ENCODE results near the gene ATP6V1G1.
"Not testable (repeated sequence)": the region's sequence is repeated elsewhere in the genome, so short reads cannot be mapped to it uniquely, and the experiment has no call there.

ATP6V1G1 gene, protein sequence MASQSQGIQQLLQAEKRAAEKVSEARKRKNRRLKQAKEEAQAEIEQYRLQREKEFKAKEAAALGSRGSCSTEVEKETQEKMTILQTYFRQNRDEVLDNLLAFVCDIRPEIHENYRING
- 87.4 reads per million, percentile 80 among the genes with 10 or more reads in this experiment for total RNA-seq

DNA sequence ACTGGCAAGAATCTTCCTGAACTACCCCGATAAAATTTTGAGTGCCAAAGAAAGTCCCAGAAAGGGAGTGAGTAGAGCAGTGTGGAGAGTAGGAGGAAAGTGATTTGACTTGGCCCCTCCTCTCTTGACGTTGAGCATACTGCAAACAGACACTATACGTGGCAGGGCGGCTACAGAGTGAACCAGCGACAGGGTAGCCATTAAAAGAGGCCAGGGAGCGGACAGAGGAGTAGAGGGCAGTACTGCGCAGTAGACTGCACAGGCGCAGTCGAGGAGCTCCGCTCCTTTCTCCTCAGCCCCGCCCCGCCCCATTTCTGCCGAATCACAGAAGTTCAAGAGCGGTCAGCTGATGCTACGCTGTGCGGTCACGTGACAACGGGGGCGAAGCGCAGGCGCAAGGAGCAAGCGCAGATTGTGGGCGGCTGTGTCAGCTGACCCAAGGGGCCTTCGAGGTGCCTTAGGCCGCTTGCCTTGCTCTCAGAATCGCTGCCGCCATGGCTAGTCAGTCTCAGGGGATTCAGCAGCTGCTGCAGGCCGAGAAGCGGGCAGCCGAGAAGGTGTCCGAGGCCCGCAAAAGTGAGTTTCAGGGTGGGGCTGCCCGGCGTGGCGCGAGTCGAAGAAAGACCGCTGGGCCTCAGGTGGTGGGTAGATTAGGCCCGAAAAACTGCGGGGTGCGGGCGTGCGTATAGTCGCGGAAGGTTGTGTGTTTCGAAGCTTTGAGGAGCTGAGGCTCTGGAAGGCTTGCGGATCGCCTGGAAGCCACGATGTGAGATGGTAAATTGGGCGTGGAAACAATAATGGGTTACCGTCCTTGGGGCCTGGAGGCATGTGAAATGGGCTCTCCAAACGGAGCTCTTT is at the start of gene ATP6V1G1:
Gene ATP6V1G1 (plus strand): TSS at position 425 of the 858 bp plus-strand sequence. CDS start 70 bp downstream, at position 495.
- DNase-seq, result peak; percentile 99

DNA sequence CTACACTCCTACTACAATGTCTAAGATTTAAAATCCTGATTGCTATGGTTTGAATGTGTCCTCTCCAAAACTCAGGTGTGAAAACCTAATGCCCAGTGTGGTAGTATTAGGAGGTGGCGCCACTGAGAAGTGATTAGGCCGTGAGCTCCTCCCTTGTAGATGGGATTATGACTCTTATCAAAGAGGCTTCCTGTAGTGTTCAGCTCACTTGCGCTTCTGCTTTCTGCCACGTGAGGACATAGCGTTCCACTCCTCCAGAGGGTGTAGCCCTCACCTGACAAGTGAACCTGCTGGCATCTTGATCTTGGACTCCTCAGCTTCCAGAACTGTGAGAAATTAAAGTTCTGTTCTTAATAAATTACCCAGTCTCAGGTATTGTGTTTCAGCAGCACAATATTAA is 49.3 kb upstream of the ATP6V1G1 start:
- DNase-seq, result no peak

DNA sequence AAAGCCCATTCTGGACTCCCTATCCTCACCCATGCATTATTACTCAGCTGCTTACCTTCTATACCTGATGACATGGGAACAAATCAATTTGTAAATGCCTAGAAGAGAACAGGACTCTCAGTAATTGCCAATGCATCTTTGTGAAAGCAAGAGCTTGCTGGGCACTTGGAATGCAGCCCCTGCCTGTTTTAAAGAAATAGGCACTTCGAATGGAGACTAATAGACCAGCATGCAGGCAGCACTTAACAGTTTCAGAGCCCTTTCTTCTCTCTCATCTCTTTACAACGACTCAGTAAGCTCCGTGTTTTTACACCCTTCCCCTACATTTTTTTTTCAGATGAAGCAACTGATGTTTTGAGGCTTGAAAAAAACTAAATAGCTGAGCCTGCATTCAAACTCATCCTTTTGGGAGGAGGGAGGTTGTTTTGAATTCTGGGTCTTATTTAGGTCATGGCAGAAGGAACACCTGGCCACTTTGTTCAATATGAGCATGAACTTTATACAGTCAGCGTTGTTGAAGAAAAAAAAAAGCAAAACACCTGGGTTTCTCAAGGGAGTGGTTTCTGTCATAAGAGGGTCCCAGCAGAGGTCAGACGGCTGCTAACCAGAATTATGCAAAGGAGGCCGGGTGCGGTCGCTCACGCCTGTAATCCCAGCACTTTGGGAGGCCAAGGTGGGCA is 47.7 kb upstream of the ATP6V1G1 start:
- no peak for DNase-seq

DNA sequence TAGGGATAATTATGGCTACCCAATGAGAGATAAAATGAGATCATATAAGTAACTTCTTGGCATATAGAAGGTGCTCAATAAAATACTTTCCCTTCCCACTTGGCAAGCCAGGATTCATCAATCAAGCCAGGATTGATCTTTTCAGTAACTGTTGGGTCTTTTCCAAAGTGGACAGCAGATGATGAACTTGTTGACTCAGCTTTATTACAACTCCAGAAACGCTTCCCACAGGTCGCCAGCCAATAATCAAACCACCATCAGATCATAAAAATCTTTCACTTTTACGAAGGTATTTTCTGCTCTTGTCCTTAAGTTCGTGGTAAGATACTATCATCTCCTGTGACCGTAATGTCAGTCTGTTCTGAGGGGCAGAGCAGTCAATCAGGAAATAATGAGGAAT is 42.5 kb upstream of the ATP6V1G1 start:
- no peak for DNase-seq

DNA sequence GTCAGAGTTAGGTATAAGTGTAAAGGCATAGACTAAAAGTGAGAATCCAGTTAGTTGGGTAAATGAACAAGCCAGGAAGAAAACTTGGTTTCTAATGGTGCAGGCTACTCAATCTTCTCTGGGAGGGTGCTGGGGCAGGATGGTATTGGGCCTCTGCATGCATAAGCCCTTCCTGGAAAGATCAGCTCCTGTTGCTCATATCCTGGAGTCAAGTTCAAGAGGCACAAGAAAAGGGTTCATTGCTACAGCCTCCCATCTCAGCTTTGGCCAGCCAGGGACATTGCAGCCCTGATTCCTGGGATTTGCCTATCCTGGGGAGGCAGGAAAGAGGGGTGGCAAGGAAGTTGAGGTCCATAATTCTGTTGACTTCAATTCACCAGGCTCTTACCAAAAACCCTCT is 40.7 kb upstream of the ATP6V1G1 start:
- no peak for DNase-seq

DNA sequence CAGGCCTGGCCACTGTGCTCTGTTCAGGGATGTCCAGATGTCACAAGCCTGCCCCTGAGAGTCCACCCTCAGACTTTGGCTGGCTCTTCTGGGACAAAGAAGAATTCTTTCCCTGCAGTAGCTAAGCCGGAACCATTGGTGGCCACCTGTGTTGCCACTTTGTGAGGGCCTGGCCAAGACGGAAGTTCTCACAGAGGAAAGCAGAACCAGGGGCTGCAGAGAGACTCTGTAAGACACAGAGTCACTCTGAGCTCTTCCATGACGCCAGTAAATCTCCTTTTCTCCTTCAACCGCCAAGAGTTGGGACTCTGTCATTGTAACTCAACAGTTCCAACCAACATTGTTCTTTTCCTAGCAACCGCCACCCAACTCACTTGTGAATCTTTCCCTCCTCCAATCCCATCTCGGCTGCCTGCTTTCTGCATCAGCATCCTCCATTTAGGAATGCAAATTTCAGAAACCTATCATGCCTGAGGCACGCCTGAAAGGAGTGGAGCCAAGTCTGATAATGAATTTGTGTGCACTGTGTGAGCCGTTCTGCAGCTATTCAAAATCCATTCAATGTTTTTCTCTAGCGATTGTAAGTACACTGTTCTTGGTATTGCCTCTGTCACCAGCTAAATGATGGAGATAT is 37.8 kb upstream of the ATP6V1G1 start:
- DNase-seq, result no peak

DNA sequence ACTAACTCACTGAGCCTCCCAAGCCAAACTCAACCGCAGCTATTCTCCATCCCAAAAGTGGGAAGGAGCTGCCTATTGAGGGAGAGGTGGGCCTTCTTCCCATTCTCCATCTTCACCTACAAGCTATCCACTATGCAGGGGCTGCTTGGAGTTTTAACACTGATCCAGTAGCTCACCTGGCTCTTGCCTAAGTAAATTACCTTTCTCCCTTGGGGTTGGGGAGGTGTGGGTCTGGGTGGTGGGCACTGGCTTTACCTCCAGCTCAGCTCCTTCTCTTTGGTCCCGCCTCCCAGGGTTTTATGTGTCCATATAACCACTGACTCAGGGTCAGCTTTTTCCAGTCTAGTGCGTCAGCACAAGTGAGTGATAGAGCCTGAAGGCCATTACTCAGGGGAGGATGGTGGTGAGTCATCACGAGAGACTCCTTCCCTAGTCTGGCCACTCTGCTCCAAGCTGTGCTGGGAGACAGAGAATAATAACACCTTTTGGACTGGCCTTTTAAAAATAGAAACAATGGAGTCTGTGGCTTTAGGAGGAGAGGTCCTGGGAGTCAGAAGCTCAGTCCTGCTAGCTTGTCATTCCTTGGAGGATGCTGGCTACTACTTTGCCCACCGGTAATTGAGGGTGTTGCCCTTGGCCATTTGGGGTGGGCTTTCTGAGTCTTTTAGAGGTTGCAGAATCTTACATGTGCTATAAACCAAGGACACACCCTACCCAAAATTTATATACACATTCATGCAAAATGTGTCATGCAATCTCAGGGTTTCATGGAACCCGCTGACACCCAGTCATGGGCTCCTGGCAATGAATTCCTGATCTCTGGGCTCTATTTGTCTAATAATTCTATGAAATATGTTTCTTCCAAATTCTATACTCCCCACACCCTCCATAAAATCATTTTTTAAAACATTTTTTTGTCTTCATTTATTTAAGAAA is 35.6 kb upstream of the ATP6V1G1 start:
- DNase-seq, result no peak

DNA sequence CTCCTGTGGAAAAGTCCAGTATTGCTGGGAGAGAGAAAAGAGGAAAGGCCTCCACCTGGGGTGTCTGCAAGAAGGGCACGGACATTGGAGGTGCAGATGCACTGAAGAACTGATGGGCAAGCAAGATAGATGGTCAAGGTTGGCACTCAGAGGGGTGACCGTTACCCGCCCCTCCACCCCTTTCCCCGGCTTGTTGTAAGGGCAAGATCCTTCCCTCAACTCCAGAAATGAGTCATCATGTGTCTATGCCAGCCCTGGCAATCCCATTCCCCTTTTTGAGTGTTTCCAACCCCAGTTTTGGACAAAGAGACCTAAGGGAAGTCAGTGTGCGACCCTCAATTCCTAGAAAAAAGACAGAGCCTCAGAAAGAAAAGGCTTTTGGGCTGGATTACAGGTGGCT is 34.9 kb upstream of the ATP6V1G1 start:
- DNase-seq, result no peak

DNA sequence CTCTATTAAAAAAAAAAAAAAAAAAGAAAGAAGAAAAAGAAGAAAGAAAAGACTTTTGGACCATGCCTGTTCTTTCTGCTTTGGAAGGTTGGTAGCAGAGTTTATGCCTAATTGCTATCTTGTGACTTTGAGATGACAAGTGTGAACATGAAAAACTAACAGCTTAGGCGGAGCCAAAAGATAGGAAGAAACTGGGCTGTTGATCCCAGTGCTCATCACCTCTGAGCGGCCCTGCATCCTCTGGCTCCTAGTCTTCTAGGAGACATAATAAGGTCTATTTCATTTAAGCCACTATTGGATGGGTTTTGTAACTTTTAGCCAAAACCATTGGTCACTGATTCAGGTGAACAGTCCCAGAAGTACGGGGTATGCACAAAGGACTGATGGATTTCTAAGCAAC is 34.4 kb upstream of the ATP6V1G1 start:
- DNase-seq, result no peak

DNA sequence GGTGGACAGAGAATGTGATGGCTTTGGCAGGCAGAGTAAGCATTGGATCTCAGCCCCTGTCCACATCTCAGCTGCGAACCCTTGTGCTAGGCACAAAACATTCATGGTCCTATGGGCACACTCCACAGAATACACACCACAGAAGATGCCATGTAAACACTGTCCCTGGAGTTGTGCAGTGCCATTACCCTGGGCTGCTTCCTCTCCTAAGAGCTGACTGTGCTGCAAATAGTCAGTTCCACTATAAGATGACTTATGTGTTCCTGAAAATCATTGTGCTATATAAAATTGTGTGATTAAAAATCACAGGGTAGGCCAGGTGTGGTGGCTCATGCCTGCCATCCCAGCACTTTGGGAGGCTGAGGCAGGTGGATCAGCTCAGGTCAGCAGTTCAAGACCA is 31.9 kb upstream of the ATP6V1G1 start:
- no peak for DNase-seq

DNA sequence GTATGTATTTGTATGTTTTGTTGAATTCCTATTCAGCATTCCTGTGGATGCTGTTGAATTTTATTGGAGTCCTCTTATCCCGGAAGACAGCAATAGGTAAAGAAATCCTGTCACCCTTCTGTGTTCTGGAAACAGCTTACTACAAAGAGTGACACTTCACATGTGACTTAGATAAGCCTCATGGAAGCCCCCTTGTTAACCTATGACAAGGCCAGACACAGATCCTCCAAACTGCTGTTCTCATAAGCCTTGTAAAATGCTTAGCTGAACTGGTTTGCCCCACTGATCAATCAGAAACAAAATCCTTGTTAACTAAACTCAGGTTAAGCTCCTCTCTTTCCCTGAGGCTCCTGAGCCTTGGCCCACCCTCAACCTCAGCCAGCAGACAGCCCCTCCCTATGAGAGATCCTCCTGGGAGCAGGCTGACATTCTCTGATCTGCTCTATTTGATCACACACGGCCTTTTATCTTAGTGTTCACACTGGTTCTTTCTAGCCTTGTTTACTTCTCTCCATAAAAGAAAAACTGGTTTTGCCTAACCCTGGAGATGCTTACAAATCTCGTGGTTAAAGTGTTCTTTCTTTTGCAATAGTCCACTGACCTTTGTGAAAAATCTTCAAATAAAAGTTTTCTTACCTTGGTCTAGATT is 29.4 kb upstream of the ATP6V1G1 start:
- no peak for DNase-seq

DNA sequence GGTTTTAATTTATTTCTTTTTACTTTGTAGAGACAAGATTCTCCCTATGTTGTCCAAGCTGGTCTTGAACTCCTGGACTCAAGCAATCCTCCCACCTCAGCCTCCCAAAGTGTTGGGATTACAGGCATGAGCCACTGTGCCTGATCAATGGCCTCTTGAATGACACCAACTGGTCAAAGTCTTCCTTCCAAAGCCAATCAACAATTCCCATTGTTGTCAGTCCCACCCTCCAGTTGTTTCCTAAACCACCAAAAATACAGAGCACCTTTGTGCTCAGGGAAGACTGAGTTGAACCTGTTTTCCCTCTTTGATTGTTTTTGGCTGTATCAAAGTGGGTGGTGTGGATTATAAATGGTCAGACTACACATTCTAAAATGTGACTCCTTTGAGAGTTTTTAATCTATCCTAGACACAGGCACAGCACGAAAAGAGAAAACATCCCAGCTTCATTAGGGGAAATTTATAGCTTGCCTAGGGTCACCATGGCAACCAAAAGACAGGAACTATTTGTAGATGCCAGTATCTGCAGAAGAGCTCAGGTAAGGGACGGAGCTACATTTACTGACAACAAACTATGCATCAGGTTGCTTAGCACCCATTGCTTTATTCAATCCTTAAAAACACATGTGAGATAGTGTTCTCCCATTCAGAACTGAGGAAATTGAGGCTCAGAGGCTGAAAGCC is 27.6 kb upstream of the ATP6V1G1 start:
- DNase-seq, result no peak

DNA sequence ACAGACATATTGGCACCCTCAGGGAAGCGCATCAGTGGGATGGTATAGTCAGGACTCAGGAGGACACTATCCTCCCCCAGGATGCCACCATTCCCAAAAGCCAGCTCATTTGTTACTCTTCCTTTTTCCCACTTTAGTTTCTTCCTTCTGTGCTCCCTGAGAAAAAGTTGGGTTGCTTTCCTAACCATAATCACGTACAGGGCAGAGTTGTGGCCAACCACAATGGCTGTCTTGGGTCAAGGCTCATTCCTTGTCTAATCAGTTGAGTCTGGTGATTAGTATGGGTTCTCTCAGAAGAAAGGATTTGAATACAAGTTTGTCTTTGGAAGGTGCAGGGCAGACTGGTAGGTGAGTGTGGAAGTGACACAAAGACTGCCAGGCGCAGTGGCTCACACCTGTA is 26.6 kb upstream of the ATP6V1G1 start:
- DNase-seq, result no peak

DNA sequence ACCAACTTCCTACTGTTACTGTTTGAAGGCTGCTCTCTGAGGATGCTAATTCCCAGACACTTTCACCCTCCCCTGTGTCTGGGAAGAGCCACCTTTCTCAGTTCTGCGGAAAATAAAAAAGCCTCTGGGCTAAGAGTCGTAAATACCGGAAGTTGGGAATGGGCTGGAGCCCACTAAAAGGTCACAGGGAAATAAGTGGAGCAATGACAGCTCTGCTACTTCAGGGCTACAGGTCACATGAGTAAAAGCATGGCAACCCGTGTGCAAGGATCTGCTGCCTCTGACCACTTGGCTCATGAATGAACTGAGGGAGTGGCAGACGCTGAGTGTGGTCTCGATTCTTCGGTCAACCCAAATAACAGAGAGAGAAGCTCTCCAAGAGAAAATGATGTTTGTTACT is 25.8 kb upstream of the ATP6V1G1 start:
- DNase-seq, result no peak

DNA sequence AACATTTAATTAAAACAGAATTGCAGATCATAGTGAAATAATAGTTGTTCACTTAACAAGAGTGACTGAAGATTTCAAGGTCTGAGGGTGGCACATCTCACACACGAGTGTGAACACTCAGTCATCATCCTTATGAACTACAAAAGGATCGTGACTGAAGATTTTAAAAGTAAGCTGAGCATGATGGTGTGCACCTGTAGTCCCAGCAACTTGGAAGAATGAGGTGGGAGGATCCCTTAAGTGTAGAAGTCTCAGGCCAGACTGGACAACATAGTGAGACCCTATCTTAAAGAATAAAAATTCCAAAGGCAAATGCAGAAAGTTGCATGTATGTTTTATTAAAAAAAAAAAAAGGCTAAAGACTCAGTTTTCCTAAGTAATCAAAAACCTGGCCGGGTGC is 22.4 kb upstream of the ATP6V1G1 start:
- no peak for DNase-seq

DNA sequence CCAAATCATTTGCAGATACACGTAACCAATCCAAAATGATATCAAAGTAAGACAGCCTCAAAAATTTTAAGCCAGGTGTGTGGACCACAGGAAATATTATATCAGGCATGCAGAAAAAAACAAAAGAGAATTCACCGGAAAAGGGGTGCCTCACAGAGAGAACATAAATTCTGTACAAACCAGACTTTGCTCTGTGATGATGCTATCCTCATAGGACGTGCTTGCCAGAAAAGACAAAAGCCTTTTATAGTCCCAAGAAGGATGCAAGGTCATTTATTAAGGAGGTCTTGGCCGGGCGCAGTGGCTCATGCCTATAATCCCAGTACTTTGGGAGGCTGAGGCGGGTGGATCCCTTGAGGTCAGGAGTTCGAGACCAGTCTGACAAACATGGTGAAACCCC is 16.8 kb upstream of the ATP6V1G1 start:
- DNase-seq, result no peak

DNA sequence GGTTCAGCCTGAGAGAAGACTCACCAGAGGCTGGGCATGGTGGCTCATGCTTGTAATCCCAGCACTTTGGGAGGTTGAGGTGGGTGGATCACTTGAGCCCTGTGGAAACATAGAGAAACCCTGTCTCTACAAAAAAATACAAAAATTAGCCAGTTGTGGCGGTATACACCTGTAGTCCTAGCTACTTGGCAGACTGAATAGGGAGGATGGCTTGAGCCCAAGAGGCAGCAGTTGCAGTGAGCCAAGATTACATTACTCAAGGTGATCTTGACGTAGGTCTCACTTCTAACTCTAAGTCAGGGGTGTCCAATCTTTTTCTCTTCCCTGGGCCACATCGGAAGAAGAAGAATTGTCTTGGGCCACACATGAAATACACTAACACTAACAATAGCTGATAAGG is 16.2 kb upstream of the ATP6V1G1 start:
- no peak for DNase-seq

DNA sequence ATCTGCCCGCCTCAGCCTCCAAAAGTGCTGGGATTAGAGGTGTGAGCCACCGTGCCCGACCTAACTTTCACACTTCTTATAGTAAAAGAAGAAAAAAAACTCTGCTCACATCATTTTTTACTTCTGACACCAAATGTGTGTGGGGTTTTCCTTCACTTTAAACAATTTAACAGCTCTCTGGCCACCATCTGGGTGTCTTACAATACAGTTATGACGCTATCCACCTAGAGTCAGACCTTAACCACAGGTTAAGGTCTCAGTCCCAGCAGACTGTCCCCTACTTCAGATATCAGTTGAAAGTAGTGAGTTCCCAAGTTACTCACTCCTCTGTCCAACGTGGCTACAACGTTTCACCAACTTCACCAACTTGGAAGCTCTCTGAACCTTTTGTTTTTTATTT is 15.4 kb upstream of the ATP6V1G1 start:
- DNase-seq, result no peak

DNA sequence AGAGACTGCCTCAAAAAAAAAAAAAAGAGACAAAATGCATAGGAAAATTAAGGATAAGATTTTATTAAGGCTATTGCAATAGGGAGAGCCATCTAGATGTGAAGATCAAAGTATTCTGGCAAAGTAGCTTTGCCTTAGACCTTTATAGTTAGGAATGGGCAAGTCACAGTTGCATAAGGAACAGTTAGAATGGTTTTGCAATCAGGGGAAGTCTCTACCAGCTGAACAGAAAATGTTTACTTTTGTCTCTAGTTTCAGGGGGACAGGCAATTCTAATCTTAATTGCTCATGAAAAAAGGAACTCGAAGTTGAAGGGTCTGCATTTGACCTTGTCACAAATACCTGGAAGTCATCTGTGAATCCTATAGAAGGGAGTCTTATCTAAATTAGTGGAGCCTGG is 13.1 kb upstream of the ATP6V1G1 start:
- DNase-seq, result no peak

DNA sequence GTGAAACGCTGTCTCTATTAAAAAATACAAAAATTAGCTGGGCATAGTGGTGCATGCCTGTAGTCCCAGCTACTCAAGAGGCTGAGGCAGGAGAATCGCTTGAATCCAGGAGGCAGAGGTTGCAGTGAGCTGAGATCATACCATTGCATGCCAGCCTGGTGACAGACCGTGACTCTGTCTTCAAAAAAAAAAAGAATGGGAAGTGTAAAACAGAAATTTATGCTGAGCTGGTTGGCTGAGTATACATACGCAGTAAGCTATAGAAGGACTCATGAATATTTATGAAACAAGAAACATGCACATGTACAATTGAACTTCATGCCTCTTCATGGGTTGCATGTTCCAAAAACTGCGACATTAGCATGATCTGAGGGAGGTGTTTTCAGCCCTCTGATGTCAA is 10.8 kb upstream of the ATP6V1G1 start:
- DNase-seq, result not testable (repeated sequence)

DNA sequence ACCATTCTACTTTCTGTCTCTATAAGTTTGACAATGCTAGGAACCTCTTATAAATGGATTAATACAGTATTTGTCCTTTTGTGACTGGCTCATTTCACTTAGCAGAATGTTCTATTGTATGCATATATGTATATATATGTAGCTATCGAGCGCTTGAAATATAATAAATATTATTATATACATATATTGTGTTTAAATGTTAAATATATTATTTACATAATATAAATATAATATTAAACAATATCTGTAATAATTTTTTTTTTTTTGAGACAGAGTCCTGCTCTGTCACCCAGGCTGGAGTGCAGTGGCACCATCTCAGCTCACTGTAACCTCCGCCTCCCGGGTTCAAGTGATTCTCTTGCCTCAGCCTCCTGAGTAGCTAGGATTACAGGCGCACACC is 9.4 kb upstream of the ATP6V1G1 start:
- DNase-seq, result not testable (repeated sequence)
